CD4-positive, alpha-beta T cell (primary cell): ENCODE measurements around the gene PLTP. TPM values are rescaled to one million over a fixed set of nuclear protein-coding genes. Genes with fewer than 3 reads are reported as not detected.

Source experiments
- ATAC-seq: fragments of 200-7000 bp; cut with Tn5 transposase; one replicate; pipeline ENCODE4 v1.10.0; 2022; ENCODE audit warnings: mild to moderate bottlenecking; ENCODE audit not compliant: poor library complexity
- CTCF ChIA-PET: fragments of 350-600 bp; sonication (Branson Sonifier 250); formaldehyde crosslinking; loops from one replicate; lab custom pipeline; 2021; ENCODE audit warnings: antibody characterized with exemption, inconsistent platforms; lab: Charles Lee
- POLR2A ChIA-PET: fragments of 350-600 bp; sonication (Branson Sonifier 250); formaldehyde crosslinking; loops from one replicate; lab custom pipeline; 2021; ENCODE audit warnings: antibody characterized with exemption, inconsistent platforms; lab: Charles Lee
- DNase-seq, 14 experiments: peaks; one replicate each; pipeline ENCODE4 v3.0.0-alpha.2; 2013 to 2020; ENCODE audit warnings: mixed read lengths in 2 of 14
- H3K27ac ChIP-seq, 2 donors: one replicate each; pipeline versions ENCODE4 v1.5.1 to v1.7.0; 2013; ENCODE audit warnings: low read length in 2 of 2, low read depth in 1 of 2, mild to moderate bottlenecking in 1 of 2
- H3K27me3 ChIP-seq, 2 experiments: 1 replicate in 1 of 2; 2 replicates in 1 of 2; pipeline versions ENCODE4 v1.6.1 to v1.7.0; 2013; ENCODE audit warnings: low read length in 2 of 2, control low read depth in 1 of 2, mild to moderate bottlenecking in 1 of 2, moderate library complexity in 1 of 2; ENCODE audit not compliant: insufficient read depth in 2 of 2, control insufficient read depth in 1 of 2
- H3K36me3 ChIP-seq: one replicate; pipeline ENCODE4 v1.6.1; 2013; ENCODE audit warnings: low read length, control low read depth; ENCODE audit not compliant: insufficient read depth
- H3K4me1 ChIP-seq: one replicate; pipeline ENCODE4 v1.6.1; 2013; ENCODE audit warnings: low read length, control low read depth; ENCODE audit not compliant: insufficient read depth
- H3K4me3 ChIP-seq: one replicate; pipeline ENCODE4 v1.5.1; 2013; ENCODE audit warnings: mild to moderate bottlenecking, low read length, moderate library complexity
- H3K9me3 ChIP-seq, 2 experiments: 1 replicate in 1 of 2; 2 replicates in 1 of 2; pipeline versions ENCODE4 v1.6.1 to v1.7.0; 2013; ENCODE audit warnings: low read length in 2 of 2, mild to moderate bottlenecking in 2 of 2, control low read depth in 1 of 2, moderate library complexity in 1 of 2; ENCODE audit not compliant: control insufficient read depth in 1 of 2, insufficient read depth in 1 of 2
- H3K27ac Mint-ChIP-seq: one replicate; pipeline ENCODE4 v1.8.0; 2020; ENCODE audit warnings: mixed read lengths
- H3K27me3 Mint-ChIP-seq: one replicate; pipeline ENCODE4 v1.8.0; 2021; ENCODE audit warnings: mixed read lengths
- H3K36me3 Mint-ChIP-seq: one replicate; pipeline ENCODE4 v1.8.0; 2021; ENCODE audit warnings: low read depth, mixed read lengths
- H3K4me1 Mint-ChIP-seq: one replicate; pipeline ENCODE4 v1.8.0; 2021; ENCODE audit warnings: low read depth, mixed read lengths
- H3K4me3 Mint-ChIP-seq: one replicate; pipeline ENCODE4 v1.8.0; 2020; ENCODE audit warnings: mild to moderate bottlenecking, mixed read lengths
- H3K9me3 Mint-ChIP-seq: one replicate; pipeline ENCODE4 v1.8.0; 2020; ENCODE audit warnings: mixed read lengths
- intact Hi-C, 2 experiments: fragments of 100-400 bp; cut with DNase I in 1 of 2; cut with micrococcal nuclease in 1 of 2; formaldehyde crosslinking; loops; one replicate each; pipeline versions ENCODE4 v1.15.1 to v1.9.0; 2023 to 2025; cut with DNase I, micrococcal nuclease
- total RNA-seq, 174 experiments: library from RNA in 2 of 174; stranded (reverse) in 2 of 174; gene quantifications; one replicate each; pipeline ENCODE4 v1.2.3 and lab custom pipeline; 2021 to 2026
- TF ChIP-seq, protein P1 (sequence below): fragments of 200-600 bp; IDR thresholded peaks from one replicate; pipeline ENCODE4 v1.8.0; 2022; ENCODE audit warnings: antibody characterized with exemption, mild to moderate bottlenecking

The PLTP gene
- total RNA-seq, 2 experiments from 2014 or later: not detected

DNA sequence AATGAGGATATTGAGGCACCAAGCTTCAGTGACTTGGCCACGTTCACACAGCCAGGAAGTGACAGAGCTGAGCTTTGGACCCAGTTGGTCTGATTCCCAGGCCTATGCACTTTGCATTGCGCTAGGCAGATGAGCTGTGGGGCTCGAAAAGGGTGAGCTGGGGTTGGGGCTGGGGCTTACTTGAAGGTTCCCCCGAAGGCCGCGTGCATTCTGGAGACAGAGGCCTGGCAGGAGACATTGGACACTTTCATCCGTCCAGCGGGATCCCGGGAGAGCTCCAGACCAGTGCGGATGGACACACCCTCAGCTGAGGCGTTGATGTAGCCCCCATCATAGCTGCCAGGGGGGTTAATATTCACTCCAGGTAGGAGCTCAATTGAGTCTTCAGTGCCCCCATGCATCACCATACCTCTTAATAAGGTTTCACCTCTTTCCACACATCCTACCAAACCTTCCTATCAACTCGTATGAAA, 2.6 kb downstream of the PLTP start:
- CTCF ChIA-PET: interaction anchor here (1.0 to 1.6 kb wide), 2 partner anchors 60 to 61 kb away, joined by 3 read pairs; no protein-coding TSS in a partner anchor
- DNase-seq (no peak), ATAC-seq (no peak)
- no peak overlapping the region for H3K4me3 Mint-ChIP-seq
- H3K36me3 Mint-ChIP-seq: no peaks in the 10 kb centered on the region
- POLR2A ChIA-PET: interaction anchor here (1.2 to 1.7 kb wide), 2 partner anchors 25 to 28 kb away, joined by 4 to 5 read pairs; partner anchors contain the start of gene PCIF1
- Histone ChIP-seq H3K36me3 (no peaks in the 10 kb centered on the region), H3K4me1 (peaks cover 23% of the 10 kb centered on the region), H3K4me3 (no peak overlapping the region), H3K9me3 (no peaks in the 10 kb centered on the region), H3K27ac (no peak overlapping the region), H3K27me3 (peaks cover 9 to 15% of the 10 kb centered on the region in 2 experiments)
- peaks cover 14% of the 10 kb centered on the region for H3K4me1 Mint-ChIP-seq
- TF ChIP-seq, protein P1, sequence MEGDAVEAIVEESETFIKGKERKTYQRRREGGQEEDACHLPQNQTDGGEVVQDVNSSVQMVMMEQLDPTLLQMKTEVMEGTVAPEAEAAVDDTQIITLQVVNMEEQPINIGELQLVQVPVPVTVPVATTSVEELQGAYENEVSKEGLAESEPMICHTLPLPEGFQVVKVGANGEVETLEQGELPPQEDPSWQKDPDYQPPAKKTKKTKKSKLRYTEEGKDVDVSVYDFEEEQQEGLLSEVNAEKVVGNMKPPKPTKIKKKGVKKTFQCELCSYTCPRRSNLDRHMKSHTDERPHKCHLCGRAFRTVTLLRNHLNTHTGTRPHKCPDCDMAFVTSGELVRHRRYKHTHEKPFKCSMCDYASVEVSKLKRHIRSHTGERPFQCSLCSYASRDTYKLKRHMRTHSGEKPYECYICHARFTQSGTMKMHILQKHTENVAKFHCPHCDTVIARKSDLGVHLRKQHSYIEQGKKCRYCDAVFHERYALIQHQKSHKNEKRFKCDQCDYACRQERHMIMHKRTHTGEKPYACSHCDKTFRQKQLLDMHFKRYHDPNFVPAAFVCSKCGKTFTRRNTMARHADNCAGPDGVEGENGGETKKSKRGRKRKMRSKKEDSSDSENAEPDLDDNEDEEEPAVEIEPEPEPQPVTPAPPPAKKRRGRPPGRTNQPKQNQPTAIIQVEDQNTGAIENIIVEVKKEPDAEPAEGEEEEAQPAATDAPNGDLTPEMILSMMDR: no peak
- H3K27me3 Mint-ChIP-seq: peaks cover 18% of the 10 kb centered on the region
- H3K27ac Mint-ChIP-seq: no peak overlapping the region
- intact Hi-C loops: no loop called here
- H3K9me3 Mint-ChIP-seq: no peaks in the 10 kb centered on the region

DNA sequence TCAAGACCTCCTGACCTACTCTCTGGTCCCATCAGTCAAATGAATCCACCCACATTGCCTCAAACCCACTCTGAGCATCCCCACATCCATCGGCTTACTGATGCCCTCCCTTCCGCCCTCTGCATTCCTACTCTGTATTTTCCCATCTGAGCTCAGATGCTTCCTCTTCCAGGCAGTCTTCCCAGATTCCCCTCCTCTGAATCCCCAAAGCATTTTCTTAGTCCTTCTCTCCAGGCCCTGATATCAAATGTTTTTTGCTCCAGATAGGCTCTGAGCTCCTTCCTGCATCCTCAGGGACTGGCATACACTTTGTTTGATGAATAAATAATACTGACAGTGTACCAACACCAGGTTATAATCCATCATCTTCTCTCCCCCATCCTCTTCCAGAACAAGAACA, 3.9 kb downstream of the PLTP start:
- Mint-ChIP-seq H3K36me3 (no peaks in the 10 kb centered on the region), H3K9me3 (no peaks in the 10 kb centered on the region), H3K27ac (no peak overlapping the region), H3K4me1 (peaks cover 14% of the 10 kb centered on the region), H3K27me3 (peaks cover 13% of the 10 kb centered on the region), H3K4me3 (no peak overlapping the region)
- Histone ChIP-seq H3K36me3 (no peaks in the 10 kb centered on the region), H3K27ac (no peak overlapping the region), H3K9me3 (no peaks in the 10 kb centered on the region), H3K4me1 (peaks cover 23% of the 10 kb centered on the region), H3K27me3 (peaks cover 9 to 11% of the 10 kb centered on the region in 2 experiments), H3K4me3 (no peak overlapping the region)
- intact Hi-C loops: no loop called here
- ChIA-PET CTCF (no interaction called here), POLR2A (interaction anchor here (1.7 kb wide), 1 partner anchor 27 kb away, joined by 5 read pairs; the partner anchor contains the start of gene PCIF1)
- ATAC-seq (no peak), DNase-seq (no peak)
- TF ChIP-seq, protein P1: no peak

DNA sequence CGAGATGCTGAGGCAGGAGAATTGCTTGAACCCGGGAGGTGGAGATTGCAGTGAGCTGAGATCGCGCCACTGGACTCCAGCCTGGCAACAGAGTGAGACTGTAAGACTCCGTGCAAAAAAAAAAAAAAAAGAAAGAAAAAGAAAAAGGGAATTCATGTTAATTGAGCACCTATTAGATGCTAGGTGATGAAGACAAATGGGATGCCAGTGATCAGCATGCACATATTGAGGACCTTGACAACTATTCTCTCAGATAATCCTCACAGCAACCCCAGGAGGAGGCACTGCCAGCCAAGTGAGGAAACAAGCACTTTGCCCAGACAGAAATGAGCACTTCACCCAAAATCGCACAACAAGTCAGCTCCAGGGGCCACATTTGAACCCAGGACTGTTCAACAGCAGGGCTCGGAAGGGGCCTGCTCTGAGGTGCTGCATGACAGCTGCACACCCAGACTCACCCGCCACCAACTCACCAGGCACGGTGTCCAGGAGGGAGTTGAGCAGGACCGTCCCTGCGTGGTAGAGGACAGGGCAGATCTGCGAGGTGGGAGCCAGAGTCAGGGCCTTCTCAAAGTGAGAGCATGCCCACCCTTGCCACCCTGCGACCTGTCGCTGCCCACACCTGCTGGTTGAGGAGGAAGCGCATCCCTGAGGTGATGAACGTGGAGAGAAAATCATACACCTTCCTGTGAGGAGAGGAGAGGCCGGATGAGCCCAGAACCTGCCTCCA, 4.6 kb downstream of the PLTP start:
- no peaks in the 10 kb centered on the region for H3K9me3 ChIP-seq
- H3K4me3 ChIP-seq: no peak overlapping the region
- ATAC-seq (no peak), DNase-seq (no peak)
- peaks cover 14% of the 10 kb centered on the region for H3K4me1 Mint-ChIP-seq
- CTCF ChIA-PET: interaction anchor here (0.9 kb wide), 1 partner anchor 80 kb away, joined by 3 read pairs; no protein-coding TSS in a partner anchor
- no peaks in the 10 kb centered on the region for H3K36me3 Mint-ChIP-seq
- H3K36me3 ChIP-seq: no peaks in the 10 kb centered on the region
- no peak overlapping the region for H3K4me3 Mint-ChIP-seq
- peaks cover 11% of the 10 kb centered on the region for H3K27me3 Mint-ChIP-seq
- no peaks in the 10 kb centered on the region for H3K9me3 Mint-ChIP-seq
- peaks cover 21% of the 10 kb centered on the region for H3K4me1 ChIP-seq
- no peak overlapping the region for H3K27ac Mint-ChIP-seq
- H3K27me3 ChIP-seq: peaks cover 6 to 9% of the 10 kb centered on the region in 2 experiments
- intact Hi-C loops: no loop called here
- POLR2A ChIA-PET: no interaction called here
- TF ChIP-seq, protein P1: no peak
- H3K27ac ChIP-seq: no peak overlapping the region
